ENCODE data around the gene HMGXB4.

Gene HMGXB4

GRCh38 chr22:35341090-35341874 lies 84.0 kb downstream of the HMGXB4 start:
- in situ Hi-C loops (cut with HindIII; ENCODE audit: low pct_ligation_motif_present, low pct_unique_long_range_greater_than_20kb, low sequenced_read_pairs) = no loop called here
- no peak for DNase-seq

GRCh38 chr22:35342390-35342789 lies 85.1 kb downstream of the HMGXB4 start:
- DNase-seq = no peak
- in situ Hi-C loops (cut with HindIII; ENCODE audit: low pct_ligation_motif_present, low pct_unique_long_range_greater_than_20kb, low sequenced_read_pairs) = no loop called here

- in situ Hi-C loops (cut with HindIII; ENCODE audit: low pct_ligation_motif_present, low pct_unique_long_range_greater_than_20kb, low sequenced_read_pairs) = no loop called here
- DNase-seq = no peak
These were observed 86.6 kb downstream of the HMGXB4 start for GRCh38 chr22:35343664-35344550.

- in situ Hi-C loops (cut with HindIII; ENCODE audit: low pct_ligation_motif_present, low pct_unique_long_range_greater_than_20kb, low sequenced_read_pairs) = no loop called here
- no peak for DNase-seq
These were observed 87.8 kb downstream of the HMGXB4 start for GRCh38 chr22:35344956-35345690.

All from ACHN (cell line).